Thoracic aorta (tissue), 2 donors: ENCODE results near the gene PRTG. TPM values are rescaled to one million over a fixed set of nuclear protein-coding genes. Genes with fewer than 3 reads are reported as not detected.
"Not testable (repeated sequence)": the region's sequence is repeated elsewhere in the genome, so short reads cannot be mapped to it uniquely, and the experiment has no call there.

Experiments used
- ATAC-seq: fragments of 150-250 bp; one replicate; pipeline ENCODE4 v1.8.0; 2017; ENCODE audit warnings: low read depth; ENCODE audit not compliant: insufficient number of reproducible peaks, low FRiP score
- DNase-seq: peaks from one replicate; pipeline ENCODE4 v3.0.0-alpha.2; 2020; ENCODE audit warnings: low spot score
- H3K27ac ChIP-seq, 2 donors: fragments of 200-600 bp; sonication (generic); 1 replicate in 1 of 2; 2 replicates in 1 of 2; pipeline ENCODE4 v1.5.1; 2016; ENCODE audit warnings: mild to moderate bottlenecking in 2 of 2, moderate library complexity in 2 of 2
- H3K27me3 ChIP-seq: fragments of 200-600 bp; sonication (generic); replicated peaks from 2 replicates; pipeline ENCODE4 v1.6.0; 2016; ENCODE audit warnings: mild to moderate bottlenecking; ENCODE audit not compliant: insufficient read depth
- H3K36me3 ChIP-seq: fragments of 200-600 bp; sonication (generic); one replicate; pipeline ENCODE4 v1.5.1; 2016
- H3K4me1 ChIP-seq, 2 donors: fragments of 200-600 bp; sonication (generic); 1 replicate in 1 of 2; 2 replicates in 1 of 2; pipeline versions ENCODE4 v1.5.1 to v1.6.0; 2016; ENCODE audit warnings: low read depth in 2 of 2, mild to moderate bottlenecking in 1 of 2; ENCODE audit not compliant: control insufficient read depth in 1 of 2
- H3K4me3 ChIP-seq: fragments of 200-600 bp; sonication (generic); 2 replicates; pipeline ENCODE4 v1.5.1; 2016; ENCODE audit warnings: mild to moderate bottlenecking
- H3K9me3 ChIP-seq: fragments of 200-600 bp; sonication (generic); 2 replicates; pipeline ENCODE4 v1.5.1; 2016
- CTCF ChIP-seq: fragments of 200-600 bp; sonication (generic); IDR thresholded peaks from one replicate; pipeline ENCODE4 v1.5.1; 2019; ENCODE audit warnings: antibody characterized with exemption
- total RNA-seq, 2 donors: library from RNA; depleted of rRNA; stranded (reverse); fragments of >200 nt; gene quantifications; one replicate each; pipeline versions ENCODE4 v1.1.0 to v1.2.3, GENCODE V29; 2016

PRTG gene
- total RNA-seq, 2 donors from 2014 or later = 0.41 to 3.0 TPM

GRCh38 chr15:55698653-55699052 is 44.3 kb downstream of the PRTG start:
- H3K9me3 ChIP-seq = no peaks in the 10 kb centered on the region
- H3K27ac ChIP-seq = no peak overlapping the region
- H3K4me1 ChIP-seq = no peaks in the 10 kb centered on the region
- no peak for ATAC-seq
- TF ChIP-seq CTCF = no peak
- no peak for DNase-seq
- no peaks in the 10 kb centered on the region for H3K36me3 ChIP-seq
- H3K4me3 ChIP-seq = no peak overlapping the region
- H3K27me3 ChIP-seq = no peaks in the 10 kb centered on the region

- Histone ChIP-seq H3K9me3 (no peaks in the 10 kb centered on the region), H3K4me1 (no peaks in the 10 kb centered on the region), H3K4me3 (no peak overlapping the region), H3K27me3 (no peaks in the 10 kb centered on the region), H3K36me3 (no peaks in the 10 kb centered on the region), H3K27ac (no peak overlapping the region)
- DNase-seq (no peak), ATAC-seq (no peak)
- no peak for TF ChIP-seq CTCF
Observed at GRCh38 chr15:55696221-55696620, 46.7 kb downstream of the PRTG start.

GRCh38 chr15:55695432-55695831 is 47.5 kb downstream of the PRTG start:
- Histone ChIP-seq H3K27me3 (no peaks in the 10 kb centered on the region), H3K9me3 (no peaks in the 10 kb centered on the region), H3K4me3 (no peak overlapping the region), H3K27ac (no peak overlapping the region), H3K36me3 (no peaks in the 10 kb centered on the region), H3K4me1 (no peaks in the 10 kb centered on the region)
- ATAC-seq (no peak), DNase-seq (no peak)
- TF ChIP-seq CTCF = no peak

- no peaks in the 10 kb centered on the region for H3K9me3 ChIP-seq
- no peak overlapping the region for H3K4me3 ChIP-seq
- TF ChIP-seq CTCF = no peak
- H3K27ac ChIP-seq = no peak overlapping the region
- H3K27me3 ChIP-seq = no peaks in the 10 kb centered on the region
- DNase-seq (no peak), ATAC-seq (no peak)
- H3K36me3 ChIP-seq = no peaks in the 10 kb centered on the region
- H3K4me1 ChIP-seq = no peaks in the 10 kb centered on the region
Observed at GRCh38 chr15:55694652-55695150, 48.3 kb downstream of the PRTG start.

GRCh38 chr15:55693116-55693515 is 49.8 kb downstream of the PRTG start:
- not testable (repeated sequence) for H3K9me3 ChIP-seq, H3K27me3 ChIP-seq, H3K36me3 ChIP-seq, H3K4me1 ChIP-seq, DNase-seq, ATAC-seq, H3K4me3 ChIP-seq, H3K27ac ChIP-seq

- no peaks in the 10 kb centered on the region for H3K36me3 ChIP-seq
- no peaks in the 10 kb centered on the region for H3K4me1 ChIP-seq
- DNase-seq (no peak), ATAC-seq (no peak)
- H3K4me3 ChIP-seq = no peak overlapping the region
- H3K27me3 ChIP-seq = no peaks in the 10 kb centered on the region
- H3K9me3 ChIP-seq = no peaks in the 10 kb centered on the region
- TF ChIP-seq CTCF = no peak
- H3K27ac ChIP-seq = no peak overlapping the region
Observed at GRCh38 chr15:55687792-55688191, 55.2 kb downstream of the PRTG start.
